ENCODE results near the gene DLX6.

The DLX6 gene

GRCh38 chr7:97005183-97006054, at the start of gene DLX6:
Gene DLX6 (plus strand): TSS chr7:97005553. CDS start chr7:97005978, 425 bp downstream.
- DNase-seq (ENCODE audit: low spot score) = peak; percentile 89

- DNase-seq (ENCODE audit: low spot score) = no peak
These were observed 46.2 kb upstream of the DLX6 start for GRCh38 chr7:96959135-96959534.

GRCh38 chr7:96962221-96962885, 43.0 kb upstream of the DLX6 start:
- DNase-seq (ENCODE audit: low spot score) = no peak

GRCh38 chr7:96968981-96969380, 36.4 kb upstream of the DLX6 start:
- DNase-seq (ENCODE audit: low spot score) = no peak

- DNase-seq (ENCODE audit: low spot score) = no peak
These were observed 34.6 kb upstream of the DLX6 start for GRCh38 chr7:96970739-96971138.

- no peak for DNase-seq (ENCODE audit: low spot score)
These were observed 31.4 kb upstream of the DLX6 start for GRCh38 chr7:96973986-96974385.

GRCh38 chr7:96976106-96976505, 29.2 kb upstream of the DLX6 start:
- no peak for DNase-seq (ENCODE audit: low spot score)

- DNase-seq (ENCODE audit: low spot score) = no peak
These were observed 27.9 kb upstream of the DLX6 start for GRCh38 chr7:96977445-96977844.

- DNase-seq (ENCODE audit: low spot score) = no peak
These were observed 25.6 kb upstream of the DLX6 start for GRCh38 chr7:96979551-96980276.

GRCh38 chr7:96982586-96982985, 22.8 kb upstream of the DLX6 start:
- no peak for DNase-seq (ENCODE audit: low spot score)

GRCh38 chr7:96985992-96986391, 19.4 kb upstream of the DLX6 start:
- DNase-seq (ENCODE audit: low spot score) = no peak

- no peak for DNase-seq (ENCODE audit: low spot score)
These were observed 18.5 kb upstream of the DLX6 start for GRCh38 chr7:96986901-96987300.

GRCh38 chr7:96987719-96988118, 17.6 kb upstream of the DLX6 start:
- no peak for DNase-seq (ENCODE audit: low spot score)

- no peak for DNase-seq (ENCODE audit: low spot score)
These were observed 16.0 kb upstream of the DLX6 start for GRCh38 chr7:96989241-96989858.

GRCh38 chr7:96989859-96990317, 15.5 kb upstream of the DLX6 start:
- no peak for DNase-seq (ENCODE audit: low spot score)

GRCh38 chr7:96991546-96992191, 13.7 kb upstream of the DLX6 start:
- no peak for DNase-seq (ENCODE audit: low spot score)

- DNase-seq (ENCODE audit: low spot score) = no peak
These were observed 13.0 kb upstream of the DLX6 start for GRCh38 chr7:96992192-96993005.

GRCh38 chr7:96993094-96993865, 12.1 kb upstream of the DLX6 start:
- DNase-seq (ENCODE audit: low spot score) = no peak

GRCh38 chr7:96993980-96994379, 11.4 kb upstream of the DLX6 start:
- no peak for DNase-seq (ENCODE audit: low spot score)
